Stimulated activated CD4-positive, alpha-beta T cell treated with anti-CD3 and anti-CD28 coated beads, Interleukin-4, amount 100 ng/mL, for 48 hours (primary cell): ENCODE results near the gene CEP164.

Experiments
- DNase-seq, 2 donors: peaks; one replicate each; pipeline ENCODE4 v3.0.0-alpha.2; 2020; ENCODE audit warnings: low read depth in 2 of 2

CEP164 gene

DNA sequence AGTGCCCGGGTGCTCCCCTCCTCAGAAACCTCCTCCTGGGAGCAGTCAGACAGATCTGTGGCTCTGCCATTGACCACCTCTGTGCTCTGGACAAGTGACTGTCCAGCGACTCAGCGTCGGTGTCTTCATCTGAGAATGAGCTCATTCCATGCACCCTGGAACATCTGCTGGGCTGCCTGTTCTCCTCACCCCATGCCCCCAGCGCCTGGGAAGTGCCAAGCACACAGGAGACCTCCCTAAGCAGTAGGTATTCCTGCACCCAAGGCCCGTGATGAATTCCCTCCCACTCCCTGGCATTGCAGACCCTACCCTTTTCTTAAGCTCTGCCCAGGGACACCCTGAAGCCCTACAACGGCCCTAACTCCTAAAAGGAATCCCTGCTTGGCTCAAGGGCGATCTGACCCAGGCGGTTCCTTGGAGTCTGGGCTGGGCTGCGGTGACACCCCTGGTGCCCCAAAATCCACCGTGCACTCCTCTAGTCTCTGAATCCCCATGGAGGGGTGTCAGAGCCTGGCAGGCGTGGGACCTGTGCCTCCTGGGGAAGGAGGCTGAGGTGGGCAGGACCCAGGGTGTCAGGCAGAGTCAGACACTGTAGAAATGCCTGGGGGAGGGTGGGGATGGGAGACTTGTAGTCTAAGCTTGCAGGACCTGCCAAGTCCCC, 92.0 kb downstream of the CEP164 start:
- DNase-seq = no peak

DNA sequence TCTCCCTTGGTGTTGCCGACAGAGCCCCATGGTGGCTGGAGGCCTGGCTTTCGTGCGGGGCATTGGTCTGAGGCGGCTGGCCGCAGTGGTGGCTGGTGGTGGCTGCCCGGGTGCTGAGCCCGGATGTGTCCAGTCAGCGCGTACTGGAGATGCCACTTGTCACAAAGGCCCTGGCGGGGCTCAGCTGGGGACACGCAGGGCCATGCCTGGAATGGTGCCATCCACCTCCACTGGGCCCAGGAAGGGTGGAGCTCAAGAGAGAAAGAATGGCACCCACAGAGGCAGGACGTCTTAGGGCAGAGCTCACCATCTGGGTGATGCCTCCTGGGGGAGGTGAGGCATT, 92.5 kb downstream of the CEP164 start:
- DNase-seq = no peak

DNA sequence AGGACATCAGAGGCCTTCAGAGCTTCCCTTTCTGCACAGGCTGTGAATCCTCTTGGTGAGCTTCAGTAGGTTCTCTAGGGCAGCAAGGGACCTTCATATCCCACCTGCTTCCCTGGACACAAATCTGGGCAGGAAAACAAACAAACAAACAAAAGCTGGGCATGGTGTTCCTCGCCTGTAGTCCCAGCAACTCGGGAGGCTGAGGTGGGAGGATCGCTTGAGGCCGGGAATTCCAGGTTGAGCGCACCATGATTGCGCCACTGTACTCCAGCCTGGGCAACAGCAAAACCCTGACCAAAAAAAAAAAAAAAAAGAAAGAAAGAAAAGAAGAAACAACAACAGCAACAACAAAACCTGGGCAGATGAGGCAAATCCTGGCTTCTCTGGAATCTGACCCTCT, 92.9 kb downstream of the CEP164 start:
- no peak for DNase-seq

DNA sequence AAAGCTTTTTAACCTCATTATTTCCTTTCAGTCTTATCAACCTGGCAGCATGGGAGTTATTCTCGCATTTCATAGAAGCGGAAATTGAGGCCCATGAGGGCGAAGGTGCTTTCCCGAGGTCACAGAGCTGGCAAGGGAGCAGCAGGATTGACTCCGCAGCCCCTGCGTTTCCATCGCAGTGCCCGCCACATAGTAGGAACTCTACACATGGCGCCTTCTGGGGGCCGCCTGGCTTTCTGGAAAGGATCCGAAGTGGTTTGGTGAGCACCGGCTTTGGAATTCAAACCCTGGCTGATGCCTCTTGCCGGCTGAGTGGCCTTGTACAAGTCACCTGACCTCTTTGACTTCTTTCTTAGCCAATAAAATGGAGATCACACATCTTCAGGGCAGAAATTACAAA, 93.4 kb downstream of the CEP164 start:
- no peak for DNase-seq

DNA sequence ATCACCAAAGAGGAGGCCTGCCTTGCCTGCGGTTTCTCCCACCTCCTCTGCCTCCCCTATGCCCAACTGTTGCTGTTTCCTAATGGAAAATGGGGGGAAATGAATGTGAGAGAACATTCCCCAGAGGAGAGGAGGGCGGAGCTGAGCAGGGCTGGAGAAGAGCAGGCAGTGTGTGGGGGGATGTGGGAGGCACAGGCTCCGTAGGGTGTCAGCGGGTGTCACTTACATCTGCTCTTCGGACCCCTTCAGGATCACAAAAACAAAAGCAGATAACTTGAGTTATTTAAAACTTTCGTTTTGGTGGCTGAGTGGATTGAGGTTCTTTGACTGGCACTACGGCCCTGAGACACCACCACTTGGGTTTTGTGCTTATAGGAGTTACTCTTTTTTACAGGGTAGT, 93.8 kb downstream of the CEP164 start:
- DNase-seq = no peak

DNA sequence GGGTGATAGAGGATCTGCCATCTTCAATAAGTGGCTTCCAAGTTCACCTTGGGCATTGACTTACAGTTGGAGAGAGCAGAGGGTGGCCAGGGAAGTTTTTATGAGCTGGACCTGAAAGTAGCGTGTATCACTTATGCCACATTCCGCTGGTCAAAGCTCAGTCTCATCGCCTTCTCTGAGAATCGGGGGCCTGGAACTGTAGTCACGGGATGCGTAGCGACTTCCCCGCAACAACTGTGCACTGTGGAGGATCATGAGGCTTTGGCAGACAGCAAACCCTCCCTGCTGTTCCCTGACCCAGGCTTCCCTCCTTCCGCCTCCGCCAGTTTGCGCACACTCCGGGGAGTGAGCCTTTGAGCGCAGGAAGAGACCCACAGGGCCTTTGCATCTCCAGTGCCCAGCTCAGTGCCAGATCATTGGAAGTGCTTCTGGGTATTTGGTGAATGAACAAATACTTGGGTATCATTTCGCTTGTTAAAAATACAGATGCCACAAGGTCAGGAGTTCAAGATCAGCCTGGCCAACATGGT, 95.5 kb downstream of the CEP164 start:
- DNase-seq = no peak

DNA sequence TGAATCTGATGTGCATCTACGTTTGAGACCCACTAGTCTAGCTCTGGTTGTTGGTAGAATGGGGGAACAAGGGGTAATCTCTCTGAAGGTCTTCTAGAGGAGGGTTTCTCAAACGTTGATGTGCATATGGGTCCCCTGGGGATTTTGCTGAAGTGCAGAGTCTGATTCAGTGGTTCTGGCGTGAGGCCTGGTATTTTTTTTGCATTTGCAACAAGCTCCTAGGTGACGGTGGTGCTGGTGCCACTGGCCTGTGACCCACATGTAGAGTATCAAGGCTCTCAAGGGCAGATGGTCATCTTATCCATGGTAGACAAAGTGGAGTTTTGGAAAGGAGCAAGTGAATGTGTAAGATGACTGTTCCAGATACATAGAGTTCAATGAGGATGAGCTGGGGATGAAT, 97.1 kb downstream of the CEP164 start:
- DNase-seq = no peak

DNA sequence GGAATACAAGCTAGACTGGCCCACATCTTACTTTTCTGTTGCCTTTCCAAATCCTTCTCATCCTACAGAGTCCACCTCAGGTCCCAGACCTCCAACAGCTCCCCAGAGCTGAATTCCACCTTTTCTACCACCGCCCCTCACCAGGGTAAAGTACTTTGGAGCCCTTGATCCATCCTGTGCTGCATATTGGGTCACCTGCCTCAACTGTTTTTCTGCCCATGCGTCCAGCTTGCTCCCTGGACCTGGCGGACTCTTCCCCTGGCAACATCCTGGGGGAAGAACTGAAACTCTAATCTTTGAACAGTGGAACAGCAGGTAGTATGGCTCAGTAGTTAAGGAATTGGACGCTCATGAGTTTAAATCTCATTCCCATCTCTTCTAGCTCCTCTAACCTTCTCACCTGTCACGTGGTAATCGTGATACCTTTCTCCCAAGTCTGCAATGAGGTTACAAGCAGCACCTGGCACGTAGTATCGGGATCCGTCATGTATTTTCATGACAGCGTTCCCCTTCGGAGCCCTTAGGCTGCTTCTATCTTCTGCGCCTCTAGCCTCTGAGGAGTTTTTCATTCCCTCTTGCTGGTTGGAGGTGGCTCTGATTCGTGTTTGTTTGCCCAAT, 98.1 kb downstream of the CEP164 start:
- no peak for DNase-seq

DNA sequence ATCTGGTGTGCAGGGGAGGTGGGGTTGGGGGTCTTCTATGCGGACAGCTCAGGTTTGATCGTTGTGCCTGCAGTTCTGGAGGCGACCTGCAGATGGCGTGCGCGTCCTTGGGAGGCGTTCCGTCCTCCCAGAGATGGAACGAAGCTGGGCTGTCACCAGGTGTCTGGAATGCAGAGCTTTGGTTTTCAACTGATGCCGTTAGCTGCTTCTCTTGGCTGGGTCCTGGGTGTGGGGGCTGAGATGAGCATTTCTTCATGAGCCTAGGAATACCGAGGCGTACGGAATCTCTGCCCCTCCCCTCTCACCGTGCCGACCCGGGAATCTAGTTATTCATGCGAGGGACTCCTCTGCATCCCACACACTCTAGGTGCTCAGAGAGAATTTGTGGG, 98.6 kb downstream of the CEP164 start:
- DNase-seq = peak; percentile 59 to 80

DNA sequence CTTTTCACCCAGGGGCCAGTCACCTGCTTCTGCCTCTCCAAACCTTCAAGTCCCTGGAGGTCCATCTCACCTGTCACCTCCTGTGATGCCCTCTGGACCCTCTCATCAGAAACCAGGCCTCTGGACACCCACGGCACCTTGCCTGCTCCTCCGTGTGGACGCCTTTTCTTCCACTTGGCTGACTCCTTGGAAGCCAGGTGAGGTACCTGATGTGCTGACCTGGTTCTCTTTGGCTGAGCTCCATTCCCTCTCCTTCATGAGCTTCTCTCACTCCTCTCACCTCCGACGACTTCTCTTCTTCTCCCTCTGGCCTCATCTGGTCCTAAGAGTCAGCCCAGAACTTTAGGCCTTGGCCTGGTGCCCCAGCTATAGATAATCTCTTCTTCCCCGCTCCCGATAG, 99.3 kb downstream of the CEP164 start:
- no peak for DNase-seq

DNA sequence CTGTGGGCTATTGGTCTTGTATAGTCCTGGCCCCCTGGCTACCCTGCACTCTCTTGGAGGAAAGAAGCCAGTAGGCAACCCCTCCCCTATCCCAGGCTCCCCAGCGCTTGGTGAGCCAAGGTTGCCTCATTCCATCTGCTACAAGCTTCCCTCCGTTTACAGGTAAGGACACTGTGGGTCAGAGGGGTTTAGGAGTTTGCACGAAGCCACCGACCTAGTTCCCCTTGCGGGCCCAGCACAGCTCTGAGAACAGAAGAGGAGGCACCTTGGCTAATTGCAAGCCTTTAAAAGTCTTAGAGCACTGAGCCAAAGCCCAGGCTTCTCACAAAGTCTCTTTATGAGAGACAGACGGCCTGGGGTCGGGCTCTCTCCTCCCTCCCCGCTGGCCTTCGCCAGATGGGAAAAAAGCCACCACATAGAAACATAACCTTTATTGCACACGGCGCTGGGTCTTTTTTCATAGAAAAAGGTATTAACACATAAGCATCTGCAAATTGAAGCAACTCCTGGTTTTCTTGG, 99.8 kb downstream of the CEP164 start:
- no peak for DNase-seq

DNA sequence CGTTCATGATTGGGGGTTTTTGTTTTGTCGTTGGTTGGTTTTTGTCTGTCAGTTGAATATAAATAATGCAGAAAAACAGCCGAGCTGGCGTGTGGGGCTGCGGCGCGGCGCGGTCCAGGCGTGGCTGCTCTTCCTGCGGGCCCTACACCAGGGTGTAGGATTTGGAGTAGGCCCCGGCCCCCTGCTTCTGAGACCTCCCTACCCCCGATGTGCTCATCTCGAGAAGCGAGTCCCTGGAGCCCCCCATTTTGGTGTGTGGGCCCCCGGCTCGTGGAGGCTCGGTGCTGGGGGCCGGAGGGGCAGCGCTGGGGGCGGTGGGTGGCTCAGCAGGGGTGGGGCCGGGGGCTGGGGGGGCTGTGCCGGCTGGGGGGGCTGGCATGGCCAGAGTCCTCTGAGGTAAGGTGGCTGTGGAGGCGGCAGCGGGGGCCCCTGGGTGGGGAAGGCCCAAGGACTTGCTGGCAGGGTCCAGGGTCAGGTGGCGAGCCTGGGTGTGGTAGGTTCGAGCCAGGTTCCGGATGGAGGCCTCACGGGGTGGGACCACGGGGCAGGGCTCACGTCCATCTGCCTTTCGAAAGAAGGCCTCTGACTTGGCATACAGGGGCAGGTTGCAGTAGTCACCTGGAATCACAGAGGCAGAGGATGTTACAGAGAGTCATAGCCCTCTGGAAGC, 100.7 kb downstream of the CEP164 start:
- DNase-seq = no peak

DNA sequence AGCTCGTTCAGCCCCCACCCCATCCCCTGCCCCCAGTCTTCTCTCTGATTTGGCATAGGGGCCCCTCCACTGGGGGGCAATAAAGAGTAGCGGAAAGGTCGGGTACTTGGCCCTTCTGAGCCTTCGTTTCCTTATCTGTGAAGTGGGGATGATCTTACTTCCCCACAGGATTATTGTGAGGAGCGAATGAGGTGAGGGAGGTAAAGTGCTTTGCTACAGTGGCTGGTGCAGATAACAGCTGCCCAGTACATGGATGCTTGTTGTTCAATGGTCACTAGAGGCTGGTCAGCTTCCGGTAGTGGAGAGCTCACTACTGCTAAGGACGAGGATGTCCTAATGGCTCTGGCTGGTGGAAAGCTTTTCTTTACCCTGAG, 101.2 kb downstream of the CEP164 start:
- no peak for DNase-seq

DNA sequence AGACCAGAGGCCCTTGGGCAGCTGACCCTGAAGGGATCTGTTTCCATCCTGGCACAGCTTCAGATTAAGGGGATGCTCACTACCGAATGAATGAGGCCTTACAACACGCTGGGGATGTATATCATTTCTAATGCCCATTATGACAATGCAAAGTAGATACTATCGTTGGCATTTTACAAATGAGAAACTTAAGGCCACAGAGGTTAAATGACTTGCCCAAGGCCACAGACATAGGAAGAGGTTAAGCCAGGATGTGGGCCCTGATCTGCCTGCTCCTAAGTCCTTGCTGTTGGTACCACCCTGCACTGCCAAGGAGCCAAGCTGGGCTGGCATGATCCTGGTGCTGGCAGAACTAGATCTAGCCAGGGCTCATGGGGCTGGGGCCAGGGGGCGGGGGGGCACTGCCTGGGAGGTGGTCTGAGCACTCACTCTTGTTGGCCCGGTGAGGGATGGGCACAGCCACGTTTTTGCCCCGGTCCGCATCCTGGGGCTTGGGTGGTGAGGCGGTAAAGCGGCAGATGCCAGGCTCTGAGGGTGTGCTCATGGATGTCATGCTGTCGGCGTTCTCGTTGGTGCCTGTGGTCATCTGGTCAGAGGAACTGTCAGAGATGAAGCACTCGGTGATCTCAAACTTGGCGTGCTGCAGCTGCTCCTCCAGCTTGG, 102.8 kb downstream of the CEP164 start:
- no peak for DNase-seq

DNA sequence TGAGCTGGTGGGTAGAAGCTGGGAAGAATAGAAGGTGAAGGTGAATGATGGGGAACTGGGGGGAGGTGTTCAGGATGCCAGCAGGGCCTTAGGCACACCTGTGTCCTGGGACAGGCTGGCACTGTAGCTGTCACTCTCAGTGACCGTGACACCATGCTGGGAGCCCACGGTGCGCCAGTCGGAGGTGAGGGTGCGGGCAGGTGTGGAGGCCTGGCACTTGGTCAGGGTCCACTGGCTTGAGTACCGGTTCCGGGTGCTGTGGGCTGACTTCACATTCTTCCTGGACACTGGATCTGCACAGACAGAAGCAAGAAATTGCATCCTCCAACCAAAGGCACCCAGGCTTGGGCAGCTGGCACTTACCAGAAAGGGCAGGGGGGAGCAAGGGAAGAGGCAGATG, 103.8 kb downstream of the CEP164 start:
- DNase-seq = no peak

DNA sequence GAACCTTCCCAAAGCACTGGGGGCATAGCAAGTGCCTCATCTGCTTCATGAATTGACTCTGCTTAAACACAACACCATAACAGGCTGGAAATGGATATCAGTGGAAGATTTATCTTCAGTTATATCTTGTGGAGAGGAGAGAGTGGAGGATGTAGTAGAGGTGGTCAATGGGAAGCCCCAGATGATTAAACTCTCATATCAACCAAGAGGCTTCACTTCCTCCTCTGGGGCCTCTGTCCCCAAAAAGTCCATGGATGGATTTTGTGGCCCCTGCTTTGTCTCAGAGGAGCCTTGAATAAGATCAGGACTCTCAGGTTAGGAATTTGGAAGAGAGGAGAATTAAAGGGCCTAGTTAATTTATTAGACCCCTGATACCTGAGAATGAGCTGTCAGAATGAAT, 106.1 kb downstream of the CEP164 start:
- DNase-seq = no peak

DNA sequence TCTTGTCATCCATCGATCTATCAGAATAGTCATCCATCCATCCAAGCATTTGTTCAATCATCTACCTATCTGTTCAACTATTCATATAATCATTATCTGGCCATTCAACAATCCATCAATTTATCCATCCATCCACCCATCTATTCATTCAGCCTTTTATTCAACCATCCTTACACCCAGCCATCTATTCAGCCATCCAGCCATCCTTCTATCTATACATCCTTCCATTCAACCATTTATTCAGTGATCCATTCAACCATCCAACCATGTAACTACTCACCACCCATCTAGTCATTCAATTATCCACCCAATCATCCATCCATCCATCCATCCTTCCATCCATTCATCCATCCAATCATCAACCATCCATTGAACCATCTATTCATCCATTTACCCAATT, 106.8 kb downstream of the CEP164 start:
- no peak for DNase-seq

DNA sequence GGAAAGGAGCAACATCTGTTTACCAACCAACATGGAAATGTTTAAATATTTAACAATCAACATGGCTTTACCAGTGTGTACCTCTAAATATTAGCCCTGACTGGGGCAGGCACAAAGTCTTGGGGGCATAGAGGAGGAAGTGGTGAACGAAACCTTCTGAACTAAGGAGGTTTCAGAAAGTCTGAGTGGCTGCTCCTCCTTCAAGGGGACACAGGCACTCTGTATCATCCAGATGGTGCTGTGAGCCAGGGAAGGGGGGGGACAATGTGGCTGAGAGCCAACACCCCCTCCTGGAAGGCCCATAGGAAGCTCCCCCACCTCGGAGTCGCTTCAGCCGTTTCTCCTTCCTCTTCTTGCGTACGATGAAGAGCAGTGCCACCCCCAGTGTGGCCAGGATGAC, 107.7 kb downstream of the CEP164 start:
- DNase-seq = no peak

DNA sequence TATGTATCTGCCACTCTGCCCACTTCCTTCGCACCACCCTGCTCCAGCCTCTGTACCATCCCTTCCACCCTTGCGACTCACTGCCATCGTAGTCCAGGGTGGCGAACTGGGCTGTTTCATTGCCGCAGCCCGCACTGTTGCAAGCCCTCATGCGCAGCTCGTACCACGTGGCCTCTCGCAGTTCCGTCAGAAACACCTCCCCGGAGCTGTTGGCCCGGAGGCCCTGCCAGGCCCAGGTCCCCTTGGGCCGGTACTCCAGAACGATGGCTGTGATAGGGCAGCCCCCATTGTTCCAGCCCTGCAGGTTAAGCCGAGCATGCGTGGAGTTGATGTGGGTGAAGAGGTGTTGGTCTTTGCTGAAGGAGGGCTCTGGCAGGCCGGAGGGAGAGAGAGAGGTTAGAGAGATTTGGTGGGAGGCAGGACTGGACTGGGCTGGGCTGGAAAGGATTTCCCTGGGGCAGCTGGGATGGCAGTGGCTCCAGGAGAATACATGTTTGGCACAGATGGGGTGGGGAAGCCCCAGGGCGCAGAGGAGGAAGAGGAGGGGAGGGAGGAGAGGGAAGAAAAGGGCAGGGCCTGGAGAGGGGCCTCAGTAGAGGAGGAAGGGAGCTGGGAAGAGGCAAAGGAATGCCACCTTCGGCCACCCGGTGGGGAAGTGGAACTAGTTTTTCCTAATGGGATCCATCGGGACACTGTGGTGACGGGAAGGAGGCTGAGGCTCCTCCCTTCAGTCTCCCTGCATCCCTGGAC, 109.6 kb downstream of the CEP164 start:
- DNase-seq = no peak

DNA sequence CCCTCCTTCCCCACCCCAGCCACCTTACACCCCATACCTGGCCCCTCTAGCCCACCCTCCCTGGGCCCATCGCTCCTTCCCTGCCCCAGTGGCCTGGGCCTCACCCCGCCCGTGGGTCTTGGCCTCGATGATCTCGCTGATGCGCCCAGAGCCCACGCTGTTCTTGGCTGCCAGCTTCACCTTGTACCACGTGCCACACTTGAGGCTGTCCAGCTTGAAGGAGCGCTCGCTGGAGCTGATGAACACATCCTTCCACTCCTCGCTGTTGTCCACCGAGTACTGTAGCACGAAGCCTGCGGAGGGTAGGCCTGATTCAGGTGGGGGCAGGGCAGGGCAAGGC, 110.1 kb downstream of the CEP164 start:
- DNase-seq = no peak

DNA sequence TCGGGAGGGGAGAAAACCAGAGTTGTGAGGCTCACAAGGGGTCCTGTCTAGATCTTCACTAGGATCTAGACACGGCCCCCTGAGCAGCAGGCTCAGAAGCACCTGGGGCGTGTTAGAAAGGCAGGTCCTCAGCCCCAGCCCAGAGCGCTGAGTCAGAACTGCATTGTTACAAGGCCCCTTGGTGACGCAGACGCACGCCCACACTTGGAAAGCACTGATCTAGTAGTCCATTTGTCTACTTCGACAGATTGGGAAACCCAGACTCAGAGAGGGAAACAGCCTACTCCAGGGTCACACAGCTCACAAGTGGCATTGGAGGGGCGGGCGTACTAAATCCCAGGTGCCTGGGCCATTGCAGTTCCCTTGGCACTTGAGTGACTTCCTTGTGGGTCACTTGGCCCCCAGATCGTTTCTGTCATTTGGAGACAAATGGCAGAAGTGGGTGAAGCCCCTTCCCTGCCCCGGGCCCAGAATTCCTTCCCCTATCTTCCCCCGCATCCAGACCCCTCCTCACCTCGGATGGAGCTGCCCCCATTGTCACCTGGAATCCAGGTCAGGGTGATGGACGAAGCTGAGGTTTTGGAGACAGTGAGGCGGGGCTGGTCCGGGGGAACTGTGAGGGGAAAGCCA, 110.8 kb downstream of the CEP164 start:
- peak in 1 of 2 donors; percentile 61 for DNase-seq

DNA sequence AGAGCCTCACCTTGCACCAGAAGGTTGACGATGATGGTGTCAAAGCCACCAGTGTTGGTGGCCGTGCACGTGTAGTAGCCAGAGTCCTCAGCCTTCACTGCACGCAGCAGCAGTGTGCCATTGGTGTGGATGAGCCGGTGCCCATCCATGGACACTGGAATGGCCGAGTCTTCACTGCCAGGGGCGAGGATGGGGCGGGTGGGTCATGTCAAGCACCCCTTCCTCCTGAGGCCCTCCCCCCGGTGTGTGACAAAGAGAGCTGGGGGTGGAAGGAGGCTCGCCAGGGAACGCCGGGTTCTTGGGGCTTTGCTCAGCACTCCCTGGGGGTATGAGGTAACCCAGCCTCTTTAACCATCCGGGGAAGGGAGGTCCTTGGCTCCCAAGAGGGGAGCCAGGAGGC, 111.6 kb downstream of the CEP164 start:
- no peak for DNase-seq
